GM21619 (cell line): ENCODE results near the gene CALML5.

Source experiments
- ATAC-seq: cut with Tn5 transposase; IDR thresholded peaks from one replicate; pipeline ENCODE4 v1.9.1; 2021; ENCODE audit not compliant: unreplicated experiment

The CALML5 gene

GRCh38 chr10:5467634-5468255, 31.6 kb downstream of the CALML5 start:
- ATAC-seq, result no peak

GRCh38 chr10:5467207-5467535, 32.2 kb downstream of the CALML5 start:
- ATAC-seq, result no peak

DNA sequence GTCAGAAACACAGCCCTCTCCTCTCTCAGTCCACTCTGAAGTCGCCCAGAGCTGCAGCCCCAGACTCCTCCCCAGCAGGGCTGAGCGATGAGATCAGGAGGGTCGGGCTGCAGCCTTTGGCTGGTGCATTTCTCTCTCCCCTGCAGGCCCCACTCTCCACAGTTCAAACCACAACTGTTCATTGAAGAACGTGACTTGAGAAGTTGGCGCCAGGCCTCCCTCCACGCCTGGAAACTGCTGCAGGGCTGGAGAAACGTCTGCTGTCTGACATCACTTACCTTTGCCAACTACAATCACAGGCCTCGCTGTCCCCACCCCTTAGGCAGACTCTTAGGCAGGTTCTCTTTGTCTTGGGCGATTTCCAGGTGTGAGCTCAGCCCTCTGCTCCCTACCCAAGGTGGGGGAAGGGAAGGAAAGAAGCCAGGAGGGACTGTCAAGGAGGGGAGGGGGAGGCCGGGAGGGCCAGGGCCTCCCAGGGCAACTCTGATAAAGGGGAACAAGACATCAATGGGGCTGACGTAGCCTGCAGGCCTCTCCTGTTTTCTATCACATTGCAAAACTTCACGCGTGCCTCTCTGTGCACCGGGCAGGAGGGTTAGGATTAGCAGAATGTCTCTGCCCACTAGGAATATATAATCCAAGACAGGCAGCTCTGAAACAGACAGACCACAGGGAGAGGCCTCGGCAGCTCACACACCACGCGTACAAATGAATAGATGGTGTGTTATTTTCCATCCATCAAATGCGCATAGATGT, 32.7 kb downstream of the CALML5 start:
- ATAC-seq, result no peak

DNA sequence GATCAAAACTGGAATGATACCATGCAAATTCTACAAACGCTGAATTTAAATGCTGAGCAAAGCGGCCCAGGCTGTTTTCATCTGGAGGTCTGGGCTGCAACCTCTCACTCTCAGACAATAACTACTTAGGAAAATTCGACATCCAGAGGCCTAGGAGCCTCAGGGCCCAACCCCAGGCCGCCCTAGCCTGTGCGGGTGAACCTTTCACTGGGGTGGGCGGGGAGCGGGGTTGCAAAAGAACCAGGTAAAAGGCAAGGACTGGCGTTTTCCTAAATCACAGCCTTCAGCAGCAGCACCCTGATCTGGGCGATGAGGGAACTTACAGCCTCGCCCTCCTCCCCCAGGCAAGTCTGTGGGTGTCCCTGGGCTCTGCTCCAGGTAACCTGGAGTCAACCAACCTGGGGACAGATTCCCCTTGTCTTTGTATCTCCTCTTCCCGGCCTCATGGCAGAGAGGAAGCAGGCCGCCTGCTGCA, 33.4 kb downstream of the CALML5 start:
- no peak for ATAC-seq

DNA sequence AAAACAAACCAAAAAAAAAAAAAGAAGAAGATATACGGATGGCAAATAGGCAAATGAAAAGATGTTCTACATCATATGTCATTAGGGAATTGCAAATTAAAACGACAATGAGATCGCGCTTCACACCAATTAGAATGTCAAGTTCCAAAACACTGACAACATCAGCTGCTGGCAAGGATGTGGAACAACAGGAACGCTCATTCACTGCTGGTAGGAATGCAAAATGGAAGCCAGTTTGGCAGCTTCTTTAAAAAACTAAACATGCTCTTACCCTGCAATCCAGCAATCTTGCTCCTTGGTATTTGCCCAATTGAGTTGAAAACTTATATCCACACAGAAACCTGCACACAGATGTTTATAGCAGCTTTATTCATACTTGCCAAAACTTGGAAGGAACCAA, 34.8 kb downstream of the CALML5 start:
- no peak for ATAC-seq

DNA sequence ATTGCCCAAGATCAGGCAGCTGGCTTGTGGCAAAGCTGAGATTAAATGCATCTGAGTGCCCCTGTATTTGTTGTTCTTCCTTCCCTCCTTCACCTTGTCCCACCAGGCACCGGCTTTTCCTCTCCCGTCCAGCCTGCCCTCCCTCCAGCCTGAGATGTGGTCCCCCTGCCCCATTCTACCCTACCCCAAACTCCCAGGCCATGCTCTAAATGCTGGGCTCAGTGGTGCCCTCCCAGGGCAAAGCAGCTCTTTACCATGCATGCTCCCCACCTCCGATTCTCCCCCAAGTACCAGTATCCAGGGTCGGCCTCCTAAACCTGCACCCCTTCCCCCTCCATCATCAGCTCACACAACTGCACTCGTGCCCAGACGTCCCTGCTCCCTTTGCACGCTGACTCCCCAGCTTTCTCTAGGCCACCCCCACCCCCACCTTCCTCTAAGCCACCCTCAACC, 36.5 kb downstream of the CALML5 start:
- no peak for ATAC-seq

DNA sequence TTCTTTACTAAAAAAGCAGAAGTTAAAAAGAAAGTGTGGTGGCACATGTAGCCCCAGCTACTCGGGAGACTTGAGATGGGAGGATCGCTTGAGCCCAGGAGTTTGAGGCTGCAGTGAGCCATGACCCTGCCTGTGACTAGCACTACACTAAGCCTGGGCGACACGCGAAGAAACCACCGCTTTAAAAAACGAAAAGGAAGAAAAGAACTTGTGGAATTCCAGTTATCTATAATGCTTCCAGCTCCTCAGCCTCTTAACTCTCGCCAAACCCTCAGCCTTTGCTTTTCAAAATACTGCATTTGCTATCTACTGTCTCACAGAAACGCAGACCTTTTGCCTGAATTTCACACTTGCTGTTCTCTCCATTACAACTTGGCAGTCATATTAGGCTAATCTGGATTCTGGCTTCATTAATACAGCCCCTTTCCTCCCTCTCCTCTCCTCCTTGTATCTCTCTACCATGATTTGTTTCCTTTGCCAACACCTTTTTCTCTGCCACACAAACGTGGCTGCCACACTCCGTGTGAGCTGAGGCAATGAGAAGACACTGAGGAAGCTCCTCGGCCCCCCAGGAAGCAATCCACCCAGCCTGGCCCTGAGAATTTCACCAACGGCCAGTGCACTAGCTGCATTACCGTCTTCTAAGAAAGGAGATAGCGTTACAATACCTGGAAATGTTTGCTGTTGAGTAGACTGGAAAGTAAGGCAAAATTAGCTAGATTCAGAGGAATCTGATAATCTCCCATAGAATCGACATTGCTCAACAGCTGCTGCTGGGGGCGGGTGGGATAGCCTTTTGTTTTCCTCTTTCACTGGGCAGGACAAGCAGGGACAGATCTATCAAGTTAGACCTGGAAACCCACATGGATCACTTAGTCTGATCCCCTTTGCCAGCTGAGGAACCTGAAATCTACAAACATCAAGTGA, 37.2 kb downstream of the CALML5 start:
- ATAC-seq, result no peak

DNA sequence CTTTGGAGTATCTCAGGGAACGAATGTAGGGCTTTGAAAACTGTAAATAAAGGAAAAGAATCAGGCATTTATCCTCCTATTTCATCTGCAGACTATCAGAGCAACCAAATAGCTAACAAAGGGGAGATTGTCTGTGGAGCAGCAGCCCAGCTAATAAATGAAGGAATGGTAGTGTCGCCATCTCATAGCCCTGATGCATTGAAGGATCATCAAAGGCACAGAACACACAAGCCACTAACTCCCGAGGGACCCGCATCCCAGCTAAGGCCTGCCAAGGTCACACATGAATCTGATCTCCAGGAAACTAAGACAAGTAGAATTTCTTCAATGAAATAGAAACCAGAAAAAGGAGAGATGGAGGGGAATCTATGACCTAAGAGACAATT, 38.2 kb downstream of the CALML5 start:
- ATAC-seq, result no peak

DNA sequence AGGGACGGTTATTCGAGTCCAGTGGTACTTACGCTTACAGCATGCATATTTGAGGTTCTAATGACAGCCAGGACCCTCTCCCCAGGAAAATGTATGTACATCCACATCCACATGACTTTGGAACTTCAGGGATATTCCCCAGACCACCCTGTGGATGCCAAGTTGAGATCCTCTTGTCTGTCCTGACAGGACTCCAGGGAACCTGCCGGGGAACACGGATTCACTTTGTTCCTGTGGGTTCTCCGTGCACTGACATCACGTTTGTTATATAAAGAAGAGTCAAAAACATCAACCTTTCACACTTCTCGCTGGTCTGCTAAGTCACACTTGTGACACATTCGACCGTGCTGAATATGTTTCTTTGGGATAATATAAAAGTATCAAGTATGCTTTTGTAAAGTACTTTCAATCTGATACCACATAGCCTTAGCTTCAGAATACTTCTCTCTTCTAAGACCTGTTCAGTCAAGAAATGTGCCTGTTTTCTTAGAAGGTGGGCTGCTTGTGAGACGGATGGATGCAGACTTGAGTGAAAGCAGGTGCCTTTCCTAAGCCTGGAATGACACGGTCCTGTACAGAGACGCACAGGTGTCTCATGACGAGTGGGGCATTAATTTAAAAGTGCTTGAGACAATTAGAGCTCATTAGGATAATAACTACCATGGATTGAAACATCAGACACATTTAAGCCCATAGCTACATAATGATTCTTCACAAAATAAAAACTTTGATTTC, 38.7 kb downstream of the CALML5 start:
- ATAC-seq, result no peak

GRCh38 chr10:5458949-5459747, 40.2 kb downstream of the CALML5 start:
- no peak for ATAC-seq

GRCh38 chr10:5458425-5458824, 40.9 kb downstream of the CALML5 start:
- ATAC-seq, result no peak

- no peak for ATAC-seq
Observed at GRCh38 chr10:5457741-5458140, 41.6 kb downstream of the CALML5 start.

DNA sequence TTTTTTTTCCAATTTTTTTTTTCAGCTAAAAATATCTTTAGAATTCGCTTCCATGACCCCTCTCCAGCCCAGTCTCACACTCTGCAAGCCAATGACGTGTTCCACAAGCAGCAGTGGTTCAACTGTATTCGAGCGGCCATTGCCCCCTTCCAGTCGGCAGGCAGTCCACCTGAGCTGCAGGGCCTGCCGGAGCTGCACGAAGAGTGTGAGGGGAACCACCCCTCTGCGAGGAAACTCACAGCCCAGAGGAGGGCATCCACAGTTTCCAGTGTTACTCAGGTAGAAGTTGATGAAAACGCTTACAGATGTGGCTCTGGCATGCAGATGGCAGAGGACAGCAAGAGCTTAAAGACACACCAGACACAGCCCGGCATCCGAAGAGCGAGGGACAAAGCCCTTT, 42.8 kb downstream of the CALML5 start:
- ATAC-seq, result no peak

- no peak for ATAC-seq
Observed at GRCh38 chr10:5453749-5454489, 45.5 kb downstream of the CALML5 start.

GRCh38 chr10:5450605-5451384, 48.6 kb downstream of the CALML5 start:
- ATAC-seq, result no peak

DNA sequence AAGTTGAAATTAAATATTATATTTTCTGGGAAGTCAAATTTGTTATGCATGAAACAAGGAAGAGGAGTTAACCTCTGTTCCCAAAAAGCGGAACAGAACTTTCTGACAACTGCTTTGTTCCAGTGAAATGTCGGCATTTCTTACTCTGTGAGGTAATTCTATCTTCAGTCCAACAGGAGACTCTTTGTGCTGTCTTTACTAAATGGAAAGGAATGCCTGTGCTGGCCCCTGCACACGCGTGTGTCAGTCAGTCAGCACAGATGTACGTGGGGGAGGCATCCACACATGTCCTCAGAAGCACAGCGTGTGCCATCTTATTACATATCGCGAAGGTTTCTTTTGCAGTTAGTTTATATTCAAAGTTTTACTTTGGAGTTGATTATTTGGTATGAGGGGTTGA, 49.5 kb downstream of the CALML5 start:
- no peak for ATAC-seq

- ATAC-seq, result no peak
Observed at GRCh38 chr10:5449227-5449626, 50.1 kb downstream of the CALML5 start.
